ENCODE measurements around the gene PSMD9. TPM values are rescaled to one million over a fixed set of nuclear protein-coding genes. Genes with fewer than 3 reads are reported as not detected.
"Not testable (repeated sequence)": the region's sequence is repeated elsewhere in the genome, so short reads cannot be mapped to it uniquely, and the experiment has no call there.

PSMD9 gene
- polyA plus RNA-seq, 1 donor: 55.2 TPM

DNA sequence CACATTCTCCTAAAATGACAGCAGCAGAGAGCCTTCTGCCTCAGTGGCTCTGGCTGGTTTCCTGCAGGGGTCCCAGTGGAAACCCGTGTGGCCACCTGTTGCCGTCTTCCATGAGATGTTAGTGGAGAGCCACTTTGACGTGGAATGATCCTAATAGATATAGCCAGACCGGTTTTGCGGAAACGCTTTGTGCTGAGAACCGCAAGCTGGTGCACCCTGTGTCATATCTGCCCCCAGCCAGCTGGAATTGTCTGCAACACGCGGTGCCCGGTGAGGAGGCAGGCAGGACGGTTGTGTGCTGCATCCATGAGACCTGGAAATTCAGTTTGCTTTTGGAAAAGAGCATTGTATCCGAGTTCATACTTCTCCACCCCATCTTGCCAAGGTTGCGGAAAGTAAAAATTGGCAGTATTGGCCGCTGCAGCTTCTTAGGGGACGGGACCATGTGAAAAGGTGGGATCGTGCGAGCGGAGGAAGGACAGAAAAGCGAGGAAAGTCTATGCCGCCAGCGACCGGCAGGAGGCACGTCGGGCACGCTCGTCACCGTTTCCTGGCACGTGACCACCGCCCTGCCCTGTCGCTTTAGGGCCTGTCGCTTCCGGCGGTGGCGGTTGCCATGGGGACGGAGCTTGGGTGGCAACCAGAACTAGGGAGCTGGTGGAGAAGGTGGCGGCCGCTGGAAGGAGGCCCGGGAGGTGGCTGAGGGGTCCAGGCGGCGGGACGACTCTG lies 29.5 kb downstream of the PSMD9 start, which contains the start of gene CFAP251:
TSS of gene CFAP251 (plus strand) at position 643 of the 729 bp plus-strand sequence. CDS start 2,714 bp downstream, outside the sequence.
- H3K27ac ChIP-seq (ENCODE audit: low read length): peak within 1 kb of the TSS; percentile 37
- no peaks in the 10 kb centered on the region for H3K27me3 ChIP-seq (ENCODE audit: control insufficient read depth, insufficient read depth, low read length)
- H3K4me3 ChIP-seq (ENCODE audit: low read length): peak within 1 kb of the TSS; percentile 45
- H3K36me3 ChIP-seq (ENCODE audit: control insufficient read depth, insufficient read depth, low read length): peaks cover 27% of the 10 kb centered on the region
- WGBS (ENCODE audit: insufficient coverage, low lambda C conversion rate): no CpG with 5 or more reads among the region's 41 CpGs
- H3K4me1 ChIP-seq (ENCODE audit: control insufficient read depth, insufficient read depth, low read length): peaks cover 2% of the 10 kb centered on the region
- DNase-seq: peak; percentile 95
- no peaks in the 10 kb centered on the region for H3K9me3 ChIP-seq (ENCODE audit: control insufficient read depth, low read depth, low read length)

- no peak overlapping the region for H3K27ac ChIP-seq (ENCODE audit: low read length)
- no CpG with 5 or more reads among the region's 22 CpGs for WGBS (ENCODE audit: insufficient coverage, low lambda C conversion rate)
- DNase-seq: no peak
Measured at GRCh38 chr12:121918679-121919038, 30.1 kb downstream of the PSMD9 start.

GRCh38 chr12:121921066-121921465 lies 32.5 kb downstream of the PSMD9 start:
- H3K27me3 ChIP-seq (ENCODE audit: control insufficient read depth, insufficient read depth, low read length): no peaks in the 10 kb centered on the region
- H3K27ac ChIP-seq (ENCODE audit: low read length): no peak overlapping the region
- DNase-seq: no peak
- WGBS (ENCODE audit: insufficient coverage, low lambda C conversion rate): no CpG with 5 or more reads among the region's 2 CpGs
- H3K4me1 ChIP-seq (ENCODE audit: control insufficient read depth, insufficient read depth, low read length): peaks cover 6% of the 10 kb centered on the region
- no peaks in the 10 kb centered on the region for H3K9me3 ChIP-seq (ENCODE audit: control insufficient read depth, low read depth, low read length)
- no peak overlapping the region for H3K4me3 ChIP-seq (ENCODE audit: low read length)
- peaks cover 13% of the 10 kb centered on the region for H3K36me3 ChIP-seq (ENCODE audit: control insufficient read depth, insufficient read depth, low read length)

More at GRCh38 chr12:121918679-121919038, 30.1 kb downstream of the PSMD9 start:
- Histone ChIP-seq H3K4me1 (ENCODE audit: control insufficient read depth, insufficient read depth, low read length) (peaks cover 2% of the 10 kb centered on the region), H3K4me3 (ENCODE audit: low read length) (peak overlapping the region; percentile 45), H3K36me3 (ENCODE audit: control insufficient read depth, insufficient read depth, low read length) (peaks cover 24% of the 10 kb centered on the region), H3K9me3 (ENCODE audit: control insufficient read depth, low read depth, low read length) (no peaks in the 10 kb centered on the region), H3K27me3 (ENCODE audit: control insufficient read depth, insufficient read depth, low read length) (no peaks in the 10 kb centered on the region)

- H3K4me1 ChIP-seq (ENCODE audit: control insufficient read depth, insufficient read depth, low read length): peaks cover 3% of the 10 kb centered on the region
- H3K27ac ChIP-seq (ENCODE audit: low read length): peak overlapping the region; percentile 57
- H3K4me3 ChIP-seq (ENCODE audit: low read length): no peak overlapping the region
- H3K9me3 ChIP-seq (ENCODE audit: control insufficient read depth, low read depth, low read length): no peaks in the 10 kb centered on the region
- no peaks in the 10 kb centered on the region for H3K27me3 ChIP-seq (ENCODE audit: control insufficient read depth, insufficient read depth, low read length)
- no peak for DNase-seq
- no CpG with 5 or more reads among the region's 7 CpGs for WGBS (ENCODE audit: insufficient coverage, low lambda C conversion rate)
- no peaks in the 10 kb centered on the region for H3K36me3 ChIP-seq (ENCODE audit: control insufficient read depth, insufficient read depth, low read length)
Measured at GRCh38 chr12:121925358-121925695, 36.7 kb downstream of the PSMD9 start.

GRCh38 chr12:121926874-121927706 lies 38.5 kb downstream of the PSMD9 start:
- H3K36me3 ChIP-seq (ENCODE audit: control insufficient read depth, insufficient read depth, low read length): no peaks in the 10 kb centered on the region
- H3K27ac ChIP-seq (ENCODE audit: low read length): no peak overlapping the region
- H3K9me3 ChIP-seq (ENCODE audit: control insufficient read depth, low read depth, low read length): no peaks in the 10 kb centered on the region
- H3K27me3 ChIP-seq (ENCODE audit: control insufficient read depth, insufficient read depth, low read length): no peaks in the 10 kb centered on the region
- no peak overlapping the region for H3K4me3 ChIP-seq (ENCODE audit: low read length)
- 100% methylated on average over 1 of the region's 7 CpGs for WGBS (ENCODE audit: insufficient coverage, low lambda C conversion rate)
- peaks cover 3% of the 10 kb centered on the region for H3K4me1 ChIP-seq (ENCODE audit: control insufficient read depth, insufficient read depth, low read length)
- no peak for DNase-seq

GRCh38 chr12:121927813-121928212 lies 39.2 kb downstream of the PSMD9 start:
- no peak overlapping the region for H3K4me3 ChIP-seq (ENCODE audit: low read length)
- no peaks in the 10 kb centered on the region for H3K9me3 ChIP-seq (ENCODE audit: control insufficient read depth, low read depth, low read length)
- H3K27me3 ChIP-seq (ENCODE audit: control insufficient read depth, insufficient read depth, low read length): no peaks in the 10 kb centered on the region
- H3K27ac ChIP-seq (ENCODE audit: low read length): no peak overlapping the region
- peaks cover 3% of the 10 kb centered on the region for H3K4me1 ChIP-seq (ENCODE audit: control insufficient read depth, insufficient read depth, low read length)
- no peak for DNase-seq
- H3K36me3 ChIP-seq (ENCODE audit: control insufficient read depth, insufficient read depth, low read length): no peaks in the 10 kb centered on the region
- 81% methylated on average over 2 of the region's 5 CpGs for WGBS (ENCODE audit: insufficient coverage, low lambda C conversion rate)

- not testable (repeated sequence) for DNase-seq; H3K9me3 ChIP-seq (ENCODE audit: control insufficient read depth, low read depth, low read length); H3K27ac ChIP-seq (ENCODE audit: low read length); H3K4me3 ChIP-seq (ENCODE audit: low read length); H3K27me3 ChIP-seq (ENCODE audit: control insufficient read depth, insufficient read depth, low read length); H3K4me1 ChIP-seq (ENCODE audit: control insufficient read depth, insufficient read depth, low read length); H3K36me3 ChIP-seq (ENCODE audit: control insufficient read depth, insufficient read depth, low read length)
- WGBS (ENCODE audit: insufficient coverage, low lambda C conversion rate): no CpG with 5 or more reads among the region's 7 CpGs
Measured at GRCh38 chr12:121929545-121929944, 41.0 kb downstream of the PSMD9 start.

DNA sequence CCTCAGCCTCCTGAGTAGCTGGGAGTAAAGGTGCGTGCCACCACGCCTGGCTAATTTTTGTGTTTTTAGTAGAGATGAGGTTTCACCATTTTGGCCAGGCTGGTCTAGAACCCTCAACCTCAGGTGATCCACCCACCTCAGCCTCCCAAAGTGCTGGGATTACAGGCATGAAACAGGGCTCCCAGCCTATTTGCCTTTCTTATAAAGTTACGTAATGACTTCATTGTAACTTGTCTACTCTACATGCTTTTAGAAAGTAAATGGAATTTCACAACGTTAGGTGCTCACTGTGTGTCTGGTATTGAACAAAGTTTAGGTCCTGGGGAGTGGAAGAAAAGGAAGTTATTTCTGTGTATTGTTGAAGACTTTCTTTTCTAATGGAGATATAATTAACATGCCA lies 42.3 kb downstream of the PSMD9 start:
- Histone ChIP-seq H3K4me3 (ENCODE audit: low read length) (no peak overlapping the region), H3K36me3 (ENCODE audit: control insufficient read depth, insufficient read depth, low read length) (no peaks in the 10 kb centered on the region), H3K27ac (ENCODE audit: low read length) (no peak overlapping the region), H3K4me1 (ENCODE audit: control insufficient read depth, insufficient read depth, low read length) (no peaks in the 10 kb centered on the region), H3K27me3 (ENCODE audit: control insufficient read depth, insufficient read depth, low read length) (no peaks in the 10 kb centered on the region), H3K9me3 (ENCODE audit: control insufficient read depth, low read depth, low read length) (no peaks in the 10 kb centered on the region)
- no CpG with 5 or more reads among the region's 4 CpGs for WGBS (ENCODE audit: insufficient coverage, low lambda C conversion rate)
- no peak for DNase-seq

GRCh38 chr12:121932176-121932536 lies 43.6 kb downstream of the PSMD9 start:
- no peaks in the 10 kb centered on the region for H3K4me1 ChIP-seq (ENCODE audit: control insufficient read depth, insufficient read depth, low read length)
- H3K36me3 ChIP-seq (ENCODE audit: control insufficient read depth, insufficient read depth, low read length): no peaks in the 10 kb centered on the region
- no peak overlapping the region for H3K27ac ChIP-seq (ENCODE audit: low read length)
- no peak for DNase-seq
- no CpG with 5 or more reads among the region's 3 CpGs for WGBS (ENCODE audit: insufficient coverage, low lambda C conversion rate)
- no peaks in the 10 kb centered on the region for H3K27me3 ChIP-seq (ENCODE audit: control insufficient read depth, insufficient read depth, low read length)
- H3K9me3 ChIP-seq (ENCODE audit: control insufficient read depth, low read depth, low read length): no peaks in the 10 kb centered on the region
- H3K4me3 ChIP-seq (ENCODE audit: low read length): no peak overlapping the region

DNA sequence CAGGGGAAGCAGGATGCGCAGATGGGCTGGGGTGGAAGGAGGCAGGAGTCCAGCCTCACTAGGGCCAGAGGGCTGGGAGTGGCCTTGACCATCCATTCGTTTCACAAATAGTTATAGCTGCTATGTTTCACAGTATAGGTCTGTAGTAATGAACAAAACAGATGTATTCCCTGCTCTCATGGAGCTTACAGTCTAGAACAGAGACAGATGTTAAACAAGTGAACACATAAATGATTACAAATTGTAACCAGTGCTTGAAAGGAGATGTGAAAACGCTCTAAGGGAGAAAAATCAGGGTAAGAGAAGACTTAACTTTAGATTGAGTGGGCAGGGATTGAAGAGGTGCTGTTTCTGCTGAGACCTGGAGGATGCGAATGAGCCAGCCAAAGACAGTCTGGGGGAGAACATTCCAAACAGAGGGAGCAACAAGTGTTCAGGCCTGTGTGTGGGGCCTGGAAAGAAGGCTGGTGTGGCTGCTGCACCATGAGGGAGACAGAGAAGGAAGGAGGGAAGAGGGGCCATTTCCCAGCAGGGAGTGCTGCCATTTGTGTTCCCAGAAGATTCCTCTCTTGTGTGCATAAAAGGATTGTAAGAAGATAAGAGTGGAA lies 44.4 kb downstream of the PSMD9 start:
- Histone ChIP-seq H3K27ac (ENCODE audit: low read length) (no peak overlapping the region), H3K27me3 (ENCODE audit: control insufficient read depth, insufficient read depth, low read length) (no peaks in the 10 kb centered on the region), H3K36me3 (ENCODE audit: control insufficient read depth, insufficient read depth, low read length) (no peaks in the 10 kb centered on the region), H3K9me3 (ENCODE audit: control insufficient read depth, low read depth, low read length) (no peaks in the 10 kb centered on the region), H3K4me3 (ENCODE audit: low read length) (no peak overlapping the region), H3K4me1 (ENCODE audit: control insufficient read depth, insufficient read depth, low read length) (no peaks in the 10 kb centered on the region)
- no CpG with 5 or more reads among the region's 4 CpGs for WGBS (ENCODE audit: insufficient coverage, low lambda C conversion rate)
- DNase-seq: no peak

Data from large intestine (tissue), 3 donors.